Thyroid gland (tissue), 4 donors: ENCODE results near the gene TACR2. TPM values are rescaled to one million over a fixed set of nuclear protein-coding genes. Genes with fewer than 3 reads are reported as not detected.

Experiments used
- DNase-seq, 2 donors: peaks; one replicate each; pipeline ENCODE4 v3.0.0-alpha.2; 2019
- H3K27ac ChIP-seq, 3 donors: fragments of 200-600 bp; sonication (generic); 1 replicate in 2 of 3; 2 replicates in 1 of 3; pipeline ENCODE4 v1.5.1; 2016 to 2019; ENCODE audit warnings: mild to moderate bottlenecking in 1 of 3, moderate library complexity in 1 of 3
- H3K27me3 ChIP-seq: fragments of 200-600 bp; sonication (generic); one replicate; pipeline ENCODE4 v1.5.1; 2019
- H3K36me3 ChIP-seq, 2 donors: fragments of 200-600 bp; sonication (generic); one replicate each; pipeline ENCODE4 v1.5.1; 2016 to 2019
- H3K4me1 ChIP-seq, 2 donors: fragments of 200-600 bp; sonication (generic); one replicate each; pipeline ENCODE4 v1.5.1; 2017 to 2019
- H3K4me3 ChIP-seq, 3 donors: fragments of 200-600 bp; sonication (generic); replicated peaks in 1 of 3; 1 replicate in 2 of 3; 2 replicates in 1 of 3; pipeline ENCODE4 v1.5.1; 2016; ENCODE audit warnings: mild to moderate bottlenecking in 1 of 3
- H3K9me3 ChIP-seq: fragments of 200-600 bp; sonication (generic); one replicate; pipeline ENCODE4 v1.5.1; 2017
- CTCF ChIP-seq, 6 experiments: fragments of 200-600 bp in 3 of 6; fragments of 450-650 bp in 3 of 6; sonication (generic) in 3 of 6; IDR thresholded peaks; one replicate each; pipeline ENCODE4 v1.5.1; 2016 to 2019; ENCODE audit warnings: antibody characterized with exemption in 6 of 6, mild to moderate bottlenecking in 2 of 6, inconsistent platforms in 1 of 6, moderate library complexity in 1 of 6
- POLR2A ChIP-seq, 2 donors: fragments of 450-650 bp; IDR thresholded peaks; one replicate each; pipeline ENCODE4 v1.6.1; 2017; ENCODE audit warnings: antibody characterized with exemption in 2 of 2, mild to moderate bottlenecking in 2 of 2, moderate library complexity in 1 of 2
- WGBS, 2 donors: methylation state at CpG; one replicate each; pipeline ENCODE4 v1.1.5; 2017; 5-methylcytosine and 5-hydroxymethylcytosine counted together
- intact Hi-C: fragments of 100-400 bp; cut with DNase I; formaldehyde crosslinking; loops from one replicate; pipeline ENCODE4 v1.15.1; 2023
- total RNA-seq, 4 donors: library from RNA; depleted of rRNA; stranded (reverse); fragments of >200 nt; gene quantifications; one replicate each; pipeline ENCODE4 v1.2.3, GENCODE V29; 2016

TACR2 gene
- total RNA-seq, 4 donors from 2014 or later: not detected

DNA sequence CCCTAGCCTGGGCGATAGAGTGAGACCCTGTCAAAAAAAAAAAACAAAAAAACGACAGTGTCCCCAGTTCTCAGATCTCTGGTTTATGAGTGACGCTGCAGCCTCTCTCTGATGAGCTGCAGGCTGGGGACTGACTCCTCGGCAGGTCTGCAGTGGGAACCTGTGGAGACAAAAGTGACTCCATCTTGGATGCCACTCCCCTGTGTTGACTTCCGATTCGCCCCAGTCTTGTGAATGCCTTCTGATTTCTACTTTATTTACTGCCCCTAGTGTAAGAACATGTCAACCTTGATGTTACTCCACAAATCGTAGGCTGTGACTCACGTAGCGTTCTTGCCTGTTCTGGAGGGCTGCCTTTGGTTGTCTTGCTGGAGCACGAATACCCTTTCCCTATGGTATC, 6.2 kb downstream of the TACR2 start:
- DNase-seq: no peak
- H3K36me3 ChIP-seq: no peaks in the 10 kb centered on the region
- H3K27me3 ChIP-seq: no peaks in the 10 kb centered on the region
- peaks cover 21 to 39% of the 10 kb centered on the region in 2 donors for H3K4me1 ChIP-seq
- intact Hi-C loops: no loop called here
- WGBS, 2 donors: 85 to 97% methylated on average over 9 to 10 of the region's 10 CpGs
- H3K27ac ChIP-seq: peak overlapping the region in 1 of 3 donors; percentile 61
- H3K4me3 ChIP-seq: no peak overlapping the region
- no peak for TF ChIP-seq CTCF (IDR thresholded peaks at IDR 0.05)
- H3K9me3 ChIP-seq: no peaks in the 10 kb centered on the region

DNA sequence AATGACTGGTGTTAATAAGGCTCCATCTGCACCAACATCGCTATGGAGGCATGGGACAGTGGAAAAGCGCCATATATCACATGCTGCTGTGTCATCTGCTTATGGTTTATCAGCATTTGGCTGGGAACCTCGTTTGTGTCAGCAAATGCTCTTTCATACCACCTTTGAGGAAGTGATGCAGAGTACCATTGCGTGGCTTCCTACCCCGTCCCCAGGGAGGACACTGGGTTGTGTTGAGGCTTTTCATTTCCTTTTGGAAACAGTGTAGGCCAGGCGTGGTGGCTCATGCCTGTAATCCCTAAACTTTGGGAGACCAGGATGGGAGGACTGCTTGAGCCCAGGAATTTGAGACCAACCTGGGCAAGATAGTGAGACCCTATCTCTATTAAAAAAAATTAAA, 6.8 kb downstream of the TACR2 start:
- Histone ChIP-seq H3K36me3 (no peaks in the 10 kb centered on the region), H3K9me3 (no peaks in the 10 kb centered on the region), H3K4me1 (peaks cover 26 to 39% of the 10 kb centered on the region in 2 donors), H3K4me3 (no peak overlapping the region), H3K27ac (peak overlapping the region in 1 of 3 donors; percentile 61), H3K27me3 (no peaks in the 10 kb centered on the region)
- intact Hi-C loops: no loop called here
- no peak for DNase-seq
- WGBS, 2 donors: 67 to 68% methylated on average over 6 of the region's 6 CpGs
- TF ChIP-seq CTCF (IDR thresholded peaks at IDR 0.05): no peak
- TF ChIP-seq POLR2A (IDR thresholded peaks at IDR 0.05): no peak

DNA sequence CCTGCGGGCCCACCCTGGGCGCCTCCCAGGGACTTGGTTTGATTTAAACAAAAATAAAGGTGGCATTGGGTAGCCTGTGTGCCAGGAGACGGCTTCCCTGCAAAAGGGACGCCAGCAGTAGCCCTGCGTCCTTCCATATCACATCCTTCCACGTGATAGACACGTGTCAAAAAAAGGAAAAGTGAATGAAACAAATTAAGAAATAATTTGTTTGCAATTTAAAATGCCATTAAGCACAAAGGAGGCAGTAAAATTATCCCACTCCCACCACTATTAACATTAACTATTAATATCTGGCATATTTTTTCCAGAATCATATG, 7.6 kb downstream of the TACR2 start:
- Histone ChIP-seq H3K27me3 (no peaks in the 10 kb centered on the region), H3K9me3 (no peaks in the 10 kb centered on the region), H3K4me3 (peak overlapping the region in 2 of 3 donors; percentile 21 to 34), H3K4me1 (peaks cover 27 to 39% of the 10 kb centered on the region in 2 donors), H3K27ac (peak overlapping the region; percentile 81 to 88 (median 84)), H3K36me3 (no peaks in the 10 kb centered on the region)
- intact Hi-C loops: no loop called here
- TF ChIP-seq CTCF (IDR thresholded peaks at IDR 0.05) (peak in 1 of 6 experiments; percentile 6), POLR2A (IDR thresholded peaks at IDR 0.05) (no peak)
- no peak for DNase-seq
- WGBS, 2 donors: 24 to 25% methylated on average over 7 of the region's 7 CpGs

- Histone ChIP-seq H3K4me3 (peak overlapping the region in 2 of 3 donors; percentile 21 to 34), H3K4me1 (peaks cover 27 to 39% of the 10 kb centered on the region in 2 donors), H3K27me3 (no peaks in the 10 kb centered on the region), H3K27ac (peak overlapping the region; percentile 81 to 88 (median 84)), H3K36me3 (no peaks in the 10 kb centered on the region), H3K9me3 (no peaks in the 10 kb centered on the region)
- peak in 1 of 2 donors; percentile 60 for TF ChIP-seq POLR2A (IDR thresholded peaks at IDR 0.05)
- TF ChIP-seq CTCF (IDR thresholded peaks at IDR 0.05): peak; percentile 31 to 92 (median 58)
- intact Hi-C loops: no loop called here
- 8 to 20% methylated on average over 23 to 24 of the region's 64 CpGs for WGBS, 2 donors
- DNase-seq: peak; percentile 95 to 96
Measured at GRCh38 chr10:69408318-69409175, 8.2 kb downstream of the TACR2 start.

- H3K27me3 ChIP-seq: no peaks in the 10 kb centered on the region
- DNase-seq: peak in 1 of 2 donors; percentile 20
- intact Hi-C loops: no loop called here
- H3K27ac ChIP-seq: peak overlapping the region; percentile 72 to 82 (median 79)
- H3K4me3 ChIP-seq: no peak overlapping the region
- no peaks in the 10 kb centered on the region for H3K9me3 ChIP-seq
- TF ChIP-seq POLR2A (IDR thresholded peaks at IDR 0.05) (no peak), CTCF (IDR thresholded peaks at IDR 0.05) (peak in 2 of 6 experiments; percentile 8 to 12)
- peaks cover 0 to 4% of the 10 kb centered on the region in 2 donors for H3K36me3 ChIP-seq
- H3K4me1 ChIP-seq: peaks cover 27 to 33% of the 10 kb centered on the region in 2 donors
- 76 to 79% methylated on average over 13 of the region's 14 CpGs for WGBS, 2 donors
Measured at GRCh38 chr10:69407621-69408301, 9.0 kb downstream of the TACR2 start.
